GM12878 (cell line): Measurements from ENCODE around the gene NID1. TPM values are rescaled to one million over a fixed set of nuclear protein-coding genes. Genes with fewer than 3 reads are reported as not detected.

Source experiments
- ATF3 ChIP-seq: IDR thresholded peaks from 2 replicates; pipeline ENCODE4 v1.6.1; 2011; ENCODE audit warnings: low read depth, mild to moderate bottlenecking, low read length, moderate library complexity, borderline replicate concordance; ENCODE audit errors: extremely low read depth
- IRF5 ChIP-seq: fragments of 450-650 bp; IDR thresholded peaks from 2 replicates; pipeline ENCODE4 v1.6.1; 2017; ENCODE audit warnings: borderline replicate concordance
- NFYA ChIP-seq: IDR thresholded peaks from 2 replicates; pipeline ENCODE4 v1.6.1; 2011; ENCODE audit warnings: low read depth, mild to moderate bottlenecking, low read length, improper control_type of control experiment, borderline replicate concordance
- NR2C2 ChIP-seq: IDR thresholded peaks from 2 replicates; pipeline ENCODE4 v1.6.1; 2011; ENCODE audit warnings: borderline replicate concordance, low read depth; ENCODE audit not compliant: control insufficient read depth, insufficient read length
- PAX8 ChIP-seq: fragments of 450-650 bp; IDR thresholded peaks from 2 replicates; pipeline ENCODE4 v1.6.1; 2017; ENCODE audit warnings: mild to moderate bottlenecking, moderate library complexity
- PKNOX1 ChIP-seq: fragments of 450-650 bp; IDR thresholded peaks from 2 replicates; pipeline ENCODE4 v1.6.1; 2016; ENCODE audit warnings: mild to moderate bottlenecking
- RCOR1 ChIP-seq: conservative IDR thresholded peaks from 2 replicates; pipeline ENCODE4 v1.6.1; 2012; ENCODE audit warnings: low read depth, low read length, improper control_type of control experiment
- SMAD5 ChIP-seq: IDR thresholded peaks from 2 replicates; pipeline ENCODE4 v1.6.1; 2016; ENCODE audit warnings: antibody characterized with exemption, low read depth
- SRF ChIP-seq, 2 experiments: IDR thresholded peaks; 2 replicates each; pipeline ENCODE4 v1.6.1; 2011; ENCODE audit warnings: low read depth in 2 of 2, low read length in 2 of 2, mild to moderate bottlenecking in 1 of 2, moderate library complexity in 1 of 2
- STAT3 ChIP-seq: IDR thresholded peaks from 2 replicates; pipeline ENCODE4 v1.6.1; 2011; ENCODE audit warnings: low read depth, low read length, improper control_type of control experiment
- SUPT20H ChIP-seq: IDR thresholded peaks from 2 replicates; pipeline ENCODE4 v1.6.1; 2011; ENCODE audit warnings: low read depth, mild to moderate bottlenecking, low read length, moderate library complexity, borderline replicate concordance; ENCODE audit not compliant: control insufficient read depth
- YY1 ChIP-seq: IDR thresholded peaks from 2 replicates; pipeline ENCODE4 v1.6.1; 2011; ENCODE audit warnings: low read depth, mild to moderate bottlenecking, low read length
- polyA plus RNA-seq, 11 experiments: library from polyadenylated mRNA; depleted of rRNA in 4 of 11; unstranded in 6 of 11; stranded (reverse) in 5 of 11; fragments of >200 nt; fragmentation: Nextera tagmentation in 4 of 11; fragmentation: Illumina TruSeq in 1 of 11; extraction: Ambion mirVana in 4 of 11; extraction: Trizol in 1 of 11; gene quantifications; 1 replicate in 1 of 11; 2 replicates in 10 of 11; pipeline versions ENCODE4 v1.2.1 to v1.2.3, GENCODE V29; 2011 to 2016; ENCODE audit warnings: inconsistent platforms in 2 of 11, missing spikeins in 2 of 11, low read depth in 1 of 11
- total RNA-seq, 4 experiments: library from RNA; depleted of rRNA in 3 of 4; stranded (reverse); fragments of >200 nt in 3 of 4; fragmentation: Illumina TruSeq in 1 of 4; extraction: Trizol in 1 of 4; gene quantifications; 2 replicates each; pipeline versions ENCODE4 v1.2.1 to v1.2.3, GENCODE V29; 2013 to 2021

Gene NID1
- total and polyA plus RNA-seq, 10 of the 15 experiments (the other 5 are each of a cell fraction or from before 2014, with no cell fraction given), result 4.2 to 25.7 (median 11.3) TPM

GRCh38 chr1:236058141-236058934, 6.6 kb downstream of the NID1 start (continued):
- TF ChIP-seq IRF5, result no peak
- TF ChIP-seq NFYA, result no peak
- TF ChIP-seq STAT3, result no peak
- no peak for TF ChIP-seq SRF (IDR thresholded peaks at IDR 0.05; ENCODE audit: low read depth in 2 of 2, low read length in 2 of 2)
- TF ChIP-seq RCOR1, result no peak
- TF ChIP-seq YY1, result no peak
- TF ChIP-seq ATF3, result no peak
- TF ChIP-seq NR2C2, result no peak
- no peak for TF ChIP-seq SUPT20H
- TF ChIP-seq PKNOX1, result peak; percentile 81; the same call in 1 of the 2 replicates
- TF ChIP-seq PAX8, result no peak
- TF ChIP-seq SMAD5, result no peak
- TF ChIP-seq, all 136 proteins: peak for 16
